GM12892 (cell line): ENCODE results near the gene TIMM22.

Experiments
- POLR2A ChIP-seq: IDR thresholded peaks from 2 replicates; pipeline ENCODE4 v1.6.1; 2011; ENCODE audit warnings: low read depth, low read length, control low read depth
- POLR2AphosphoS5 ChIP-seq: IDR thresholded peaks from 2 replicates; pipeline ENCODE4 v1.6.1; 2011; ENCODE audit warnings: low read depth, low read length, control low read depth

GRCh38 chr17:1033503-1033902, 36.6 kb downstream of the TIMM22 start:
- TF ChIP-seq POLR2A: no peak
- TF ChIP-seq POLR2AphosphoS5: no peak
